Measurements from ENCODE around the gene RFX1. TPM values are rescaled to one million over a fixed set of nuclear protein-coding genes. Genes with fewer than 3 reads are reported as not detected.
"Not testable (repeated sequence)": the region's sequence is repeated elsewhere in the genome, so short reads cannot be mapped to it uniquely, and the experiment has no call there.

Gene RFX1
- total RNA-seq, 1 experiment from 2014 or later: 14.9 TPM

GRCh38 chr19:13974073-13974472 lies 32.0 kb downstream of the RFX1 start:
- no peaks in the 10 kb centered on the region for H3K4me1 Mint-ChIP-seq (ENCODE audit: low read depth, unreplicated experiment)
- intact Hi-C loops (cut with micrococcal nuclease; ENCODE audit: unreplicated experiment): no loop called here
- peaks cover 4% of the 10 kb centered on the region for H3K36me3 Mint-ChIP-seq (ENCODE audit: insufficient read depth, unreplicated experiment)
- H3K27ac Mint-ChIP-seq (ENCODE audit: unreplicated experiment): no peak overlapping the region
- no peak for DNase-seq
- no TSS peak for BruUV-seq (replicated peaks)
- H3K9me3 Mint-ChIP-seq (ENCODE audit: low read depth, unreplicated experiment): no peaks in the 10 kb centered on the region
- no peak for TF ChIP-seq CTCF (IDR thresholded peaks at IDR 0.05; ENCODE audit: unreplicated experiment)
- CTCF ChIA-PET: no interaction called here
- H3K4me3 Mint-ChIP-seq (ENCODE audit: low read depth, unreplicated experiment): no peak overlapping the region
- no peaks in the 10 kb centered on the region for H3K27me3 Mint-ChIP-seq (ENCODE audit: unreplicated experiment)

GRCh38 chr19:13973479-13973878 lies 32.6 kb downstream of the RFX1 start:
- BruUV-seq (replicated peaks); H3K36me3 Mint-ChIP-seq (ENCODE audit: insufficient read depth, unreplicated experiment); DNase-seq; H3K27ac Mint-ChIP-seq (ENCODE audit: unreplicated experiment); H3K4me3 Mint-ChIP-seq (ENCODE audit: low read depth, unreplicated experiment); H3K27me3 Mint-ChIP-seq (ENCODE audit: unreplicated experiment); H3K9me3 Mint-ChIP-seq (ENCODE audit: low read depth, unreplicated experiment); intact Hi-C loops (cut with micrococcal nuclease; ENCODE audit: unreplicated experiment); CTCF ChIA-PET; H3K4me1 Mint-ChIP-seq (ENCODE audit: low read depth, unreplicated experiment): not testable (repeated sequence)

- no TSS peak for BruUV-seq (replicated peaks)
- TF ChIP-seq CTCF (IDR thresholded peaks at IDR 0.05; ENCODE audit: unreplicated experiment): no peak
- H3K36me3 Mint-ChIP-seq (ENCODE audit: insufficient read depth, unreplicated experiment): peaks cover 4% of the 10 kb centered on the region
- H3K9me3 Mint-ChIP-seq (ENCODE audit: low read depth, unreplicated experiment): no peaks in the 10 kb centered on the region
- H3K4me3 Mint-ChIP-seq (ENCODE audit: low read depth, unreplicated experiment): no peak overlapping the region
- DNase-seq: no peak
- H3K4me1 Mint-ChIP-seq (ENCODE audit: low read depth, unreplicated experiment): no peaks in the 10 kb centered on the region
- intact Hi-C loops (cut with micrococcal nuclease; ENCODE audit: unreplicated experiment): no loop called here
- no peaks in the 10 kb centered on the region for H3K27me3 Mint-ChIP-seq (ENCODE audit: unreplicated experiment)
- H3K27ac Mint-ChIP-seq (ENCODE audit: unreplicated experiment): no peak overlapping the region
- CTCF ChIA-PET: no interaction called here
Measured at GRCh38 chr19:13972368-13973155, 33.6 kb downstream of the RFX1 start.

GRCh38 chr19:13971868-13972267 lies 34.3 kb downstream of the RFX1 start:
- H3K27ac Mint-ChIP-seq (ENCODE audit: unreplicated experiment): not testable (repeated sequence)

GRCh38 chr19:13969897-13970296 lies 36.2 kb downstream of the RFX1 start:
- Mint-ChIP-seq H3K4me3 (ENCODE audit: low read depth, unreplicated experiment) (no peak overlapping the region), H3K36me3 (ENCODE audit: insufficient read depth, unreplicated experiment) (peaks cover 8% of the 10 kb centered on the region), H3K27me3 (ENCODE audit: unreplicated experiment) (no peaks in the 10 kb centered on the region), H3K27ac (ENCODE audit: unreplicated experiment) (no peak overlapping the region), H3K4me1 (ENCODE audit: low read depth, unreplicated experiment) (no peaks in the 10 kb centered on the region), H3K9me3 (ENCODE audit: low read depth, unreplicated experiment) (no peaks in the 10 kb centered on the region)
- CTCF ChIA-PET: no interaction called here
- TF ChIP-seq CTCF (IDR thresholded peaks at IDR 0.05; ENCODE audit: unreplicated experiment): no peak
- no TSS peak for BruUV-seq (replicated peaks)
- no peak for DNase-seq
- intact Hi-C loops (cut with micrococcal nuclease; ENCODE audit: unreplicated experiment): no loop called here

More at GRCh38 chr19:13971868-13972267, 34.3 kb downstream of the RFX1 start:
- H3K4me3 Mint-ChIP-seq (ENCODE audit: low read depth, unreplicated experiment); intact Hi-C loops (cut with micrococcal nuclease; ENCODE audit: unreplicated experiment); H3K27me3 Mint-ChIP-seq (ENCODE audit: unreplicated experiment); H3K4me1 Mint-ChIP-seq (ENCODE audit: low read depth, unreplicated experiment); CTCF ChIA-PET; BruUV-seq (replicated peaks); H3K9me3 Mint-ChIP-seq (ENCODE audit: low read depth, unreplicated experiment); H3K36me3 Mint-ChIP-seq (ENCODE audit: insufficient read depth, unreplicated experiment); DNase-seq: not testable (repeated sequence)

All from Calu3 (cell line).